Stimulated activated CD8-positive, alpha-beta memory T cell treated with anti-CD3 and anti-CD28 coated beads, Interleukin-15, amount 100 ng/mL, for 4 hours (primary cell): ENCODE results near the gene MEGF6.
A peak's percentile ranks its signal among the peaks of the same experiment; 100 is the strongest.

Source experiments
- DNase-seq, 2 donors: peaks; one replicate each; pipeline ENCODE4 v3.0.0-alpha.2; 2020; ENCODE audit warnings: low read depth in 2 of 2

Gene MEGF6

GRCh38 chr1:3459940-3460671, 151.2 kb downstream of the MEGF6 start:
- DNase-seq = no peak

GRCh38 chr1:3459051-3459908, 152.0 kb downstream of the MEGF6 start:
- DNase-seq = no peak

- no peak for DNase-seq
Measured at GRCh38 chr1:3457910-3458883, 153.1 kb downstream of the MEGF6 start.

GRCh38 chr1:3456964-3457909, 154.1 kb downstream of the MEGF6 start:
- no peak for DNase-seq

GRCh38 chr1:3456449-3456963, 154.8 kb downstream of the MEGF6 start:
- DNase-seq = no peak

GRCh38 chr1:3455670-3456448, 155.4 kb downstream of the MEGF6 start:
- no peak for DNase-seq

GRCh38 chr1:3454811-3455618, 156.3 kb downstream of the MEGF6 start:
- DNase-seq = no peak

GRCh38 chr1:3453891-3454810, 157.2 kb downstream of the MEGF6 start, which contains the start of gene ARHGEF16:
Gene ARHGEF16, plus strand, starts transcription at chr1:3454665. Its CDS starts 8,420 bp downstream, at chr1:3463085.
- no peak for DNase-seq

- DNase-seq = peak; percentile 40 to 44
Measured at GRCh38 chr1:3453203-3453761, 158.0 kb downstream of the MEGF6 start.

- no peak for DNase-seq
Measured at GRCh38 chr1:3452866-3453175, 158.5 kb downstream of the MEGF6 start.

GRCh38 chr1:3451994-3452865, 159.1 kb downstream of the MEGF6 start:
- no peak for DNase-seq

GRCh38 chr1:3450983-3451382, 160.3 kb downstream of the MEGF6 start:
- no peak for DNase-seq

- no peak for DNase-seq
Measured at GRCh38 chr1:3450202-3450863, 161.0 kb downstream of the MEGF6 start.

GRCh38 chr1:3444736-3445135, 166.6 kb downstream of the MEGF6 start:
- no peak for DNase-seq

- DNase-seq = no peak
Measured at GRCh38 chr1:3444298-3444697, 167.0 kb downstream of the MEGF6 start.

GRCh38 chr1:3443807-3444206, 167.5 kb downstream of the MEGF6 start:
- DNase-seq = no peak
